HG02870 (cell line): ENCODE results near the gene ICE2.
"Not testable (repeated sequence)": the region's sequence is repeated elsewhere in the genome, so short reads cannot be mapped to it uniquely, and the experiment has no call there.

ENCODE experiments used
- ATAC-seq: cut with Tn5 transposase; IDR thresholded peaks from one replicate; pipeline ENCODE4 v1.9.1; 2021; ENCODE audit warnings: mild to moderate bottlenecking, moderate library complexity; ENCODE audit not compliant: unreplicated experiment

Gene ICE2

GRCh38 chr15:60448668-60449360, 30.1 kb downstream of the ICE2 start:
- no peak for ATAC-seq

- no peak for ATAC-seq
These were observed 34.5 kb downstream of the ICE2 start for GRCh38 chr15:60444289-60444912.

GRCh38 chr15:60442763-60443162, 36.2 kb downstream of the ICE2 start:
- no peak for ATAC-seq

GRCh38 chr15:60442031-60442650, 36.8 kb downstream of the ICE2 start:
- no peak for ATAC-seq

GRCh38 chr15:60441331-60441730, 37.6 kb downstream of the ICE2 start:
- no peak for ATAC-seq

GRCh38 chr15:60438646-60439045, 40.3 kb downstream of the ICE2 start:
- ATAC-seq: no peak

GRCh38 chr15:60428935-60429334, 50.0 kb downstream of the ICE2 start:
- ATAC-seq: no peak

GRCh38 chr15:60426870-60427508, 52.0 kb downstream of the ICE2 start:
- no peak for ATAC-seq

GRCh38 chr15:60425461-60425860, 53.5 kb downstream of the ICE2 start:
- no peak for ATAC-seq

- no peak for ATAC-seq
These were observed 54.9 kb downstream of the ICE2 start for GRCh38 chr15:60424006-60424405.

- no peak for ATAC-seq
These were observed 55.4 kb downstream of the ICE2 start for GRCh38 chr15:60423537-60423936.

GRCh38 chr15:60421544-60421943, 57.4 kb downstream of the ICE2 start:
- ATAC-seq: no peak

GRCh38 chr15:60420203-60420716, 58.7 kb downstream of the ICE2 start:
- no peak for ATAC-seq

- no peak for ATAC-seq
These were observed 59.2 kb downstream of the ICE2 start for GRCh38 chr15:60419753-60420152.

- no peak for ATAC-seq
These were observed 60.8 kb downstream of the ICE2 start for GRCh38 chr15:60418096-60418495.

GRCh38 chr15:60417112-60417511, 61.8 kb downstream of the ICE2 start:
- no peak for ATAC-seq

- no peak for ATAC-seq
These were observed 62.5 kb downstream of the ICE2 start for GRCh38 chr15:60416484-60416883.

- ATAC-seq: no peak
These were observed 64.8 kb downstream of the ICE2 start for GRCh38 chr15:60414016-60414682.

- no peak for ATAC-seq
These were observed 65.6 kb downstream of the ICE2 start for GRCh38 chr15:60413231-60413824.

GRCh38 chr15:60412807-60413206, 66.1 kb downstream of the ICE2 start:
- ATAC-seq: not testable (repeated sequence)
